DND-41 (cell line): Measurements from ENCODE around the gene ARL4A.

Experiments used
- ATAC-seq: fragments of 200-7000 bp; cut with Tn5 transposase; 3 replicates; pipeline ENCODE4 v1.9.1; 2021; ENCODE audit warnings: low read depth; ENCODE audit not compliant: insufficient read depth
- DNase-seq: peaks from one replicate; pipeline ENCODE4 v3.0.0-alpha.2; 2020
- H2AFZ ChIP-seq: 2 replicates; pipeline ENCODE4 v1.6.0; 2012; ENCODE audit warnings: low read depth, low read length
- H3K27ac ChIP-seq: 2 replicates; pipeline ENCODE4 v1.5.1; 2012; ENCODE audit warnings: low read length, inconsistent platforms
- H3K27me3 ChIP-seq: fragments of 200-600 bp; sonication (generic); 2 replicates; pipeline ENCODE4 v1.6.0; 2012; ENCODE audit warnings: low read length, mild to moderate bottlenecking, inconsistent platforms; ENCODE audit not compliant: insufficient read depth, poor library complexity
- H3K36me3 ChIP-seq: 2 replicates; pipeline ENCODE4 v1.5.1; 2012; ENCODE audit warnings: low read length, inconsistent platforms; ENCODE audit not compliant: insufficient read depth
- H3K4me1 ChIP-seq: 2 replicates; pipeline ENCODE4 v1.5.1; 2012; ENCODE audit warnings: mild to moderate bottlenecking, low read length; ENCODE audit not compliant: insufficient read depth
- H3K4me2 ChIP-seq: 2 replicates; pipeline ENCODE4 v1.6.0; 2012; ENCODE audit warnings: mild to moderate bottlenecking, moderate library complexity, low read length, inconsistent platforms; ENCODE audit not compliant: insufficient read depth
- H3K4me3 ChIP-seq, 2 experiments: fragments of 200-600 bp in 1 of 2; shearing (Covaris generic) in 1 of 2; 2 replicates each; pipeline ENCODE4 v1.5.1; 2012 to 2016; ENCODE audit warnings: inconsistent platforms in 2 of 2, low read length in 2 of 2, mild to moderate bottlenecking in 2 of 2, low read depth in 1 of 2, moderate library complexity in 1 of 2
- H3K79me2 ChIP-seq: 2 replicates; pipeline ENCODE4 v1.6.0; 2012; ENCODE audit warnings: low read length, inconsistent platforms; ENCODE audit not compliant: insufficient read depth
- H3K9ac ChIP-seq: 2 replicates; pipeline ENCODE4 v1.6.0; 2012; ENCODE audit warnings: low read depth, mild to moderate bottlenecking, inconsistent platforms, low read length, moderate library complexity
- H3K9me3 ChIP-seq: 2 replicates; pipeline ENCODE4 v1.5.1; 2012; ENCODE audit warnings: low read length, moderate library complexity, mild to moderate bottlenecking, inconsistent platforms; ENCODE audit not compliant: insufficient read depth, severe bottlenecking
- H4K20me1 ChIP-seq: 2 replicates; pipeline ENCODE4 v1.6.0; 2012; ENCODE audit warnings: low read length; ENCODE audit not compliant: insufficient read depth
- CTCF ChIP-seq: IDR thresholded peaks from 2 replicates; pipeline ENCODE4 v1.5.1; 2012; ENCODE audit warnings: borderline replicate concordance, low read length, moderate library complexity, mild to moderate bottlenecking; ENCODE audit not compliant: poor library complexity, severe bottlenecking; ENCODE audit errors: extremely low read depth
- EZH2 ChIP-seq: IDR thresholded peaks from 3 replicates; pipeline ENCODE4 v1.6.1; 2012; ENCODE audit warnings: borderline replicate concordance, low read depth, mild to moderate bottlenecking, moderate library complexity, low read length, inconsistent platforms; ENCODE audit not compliant: severe bottlenecking

Gene ARL4A

GRCh38 chr7:12640299-12641096 lies 46.9 kb upstream of the ARL4A start:
- H3K27ac ChIP-seq = no peak overlapping the region
- no peaks in the 10 kb centered on the region for H3K36me3 ChIP-seq
- H4K20me1 ChIP-seq = no peaks in the 10 kb centered on the region
- no peak overlapping the region for H3K4me2 ChIP-seq
- no peak for DNase-seq
- H3K79me2 ChIP-seq = no peaks in the 10 kb centered on the region
- no peaks in the 10 kb centered on the region for H3K27me3 ChIP-seq
- no peaks in the 10 kb centered on the region for H3K4me1 ChIP-seq
- H3K4me3 ChIP-seq = no peak overlapping the region
- H3K9ac ChIP-seq = no peak overlapping the region
- TF ChIP-seq CTCF (no peak), EZH2 (no peak)
- no peak for ATAC-seq
- H2AFZ ChIP-seq = no peak overlapping the region
- H3K9me3 ChIP-seq = no peaks in the 10 kb centered on the region

- TF ChIP-seq EZH2 (no peak), CTCF (no peak)
- H3K4me3 ChIP-seq = no peak overlapping the region
- H3K36me3 ChIP-seq = no peaks in the 10 kb centered on the region
- no peak for ATAC-seq
- DNase-seq = no peak
- no peak overlapping the region for H2AFZ ChIP-seq
- H3K9me3 ChIP-seq = no peaks in the 10 kb centered on the region
- H3K27me3 ChIP-seq = no peaks in the 10 kb centered on the region
- H4K20me1 ChIP-seq = no peaks in the 10 kb centered on the region
- H3K27ac ChIP-seq = no peak overlapping the region
- H3K79me2 ChIP-seq = no peaks in the 10 kb centered on the region
- no peak overlapping the region for H3K4me2 ChIP-seq
- H3K9ac ChIP-seq = no peak overlapping the region
- H3K4me1 ChIP-seq = no peaks in the 10 kb centered on the region
Observed at GRCh38 chr7:12641196-12641595, 46.2 kb upstream of the ARL4A start.

GRCh38 chr7:12642508-12642907 lies 44.9 kb upstream of the ARL4A start:
- no peak for DNase-seq
- no peak overlapping the region for H2AFZ ChIP-seq
- no peaks in the 10 kb centered on the region for H4K20me1 ChIP-seq
- H3K4me3 ChIP-seq = no peak overlapping the region
- H3K79me2 ChIP-seq = no peaks in the 10 kb centered on the region
- ATAC-seq = no peak
- no peaks in the 10 kb centered on the region for H3K27me3 ChIP-seq
- no peak overlapping the region for H3K4me2 ChIP-seq
- H3K9me3 ChIP-seq = no peaks in the 10 kb centered on the region
- no peak overlapping the region for H3K9ac ChIP-seq
- H3K27ac ChIP-seq = no peak overlapping the region
- TF ChIP-seq EZH2 = no peak
- no peak for TF ChIP-seq CTCF
- H3K36me3 ChIP-seq = no peaks in the 10 kb centered on the region
- H3K4me1 ChIP-seq = no peaks in the 10 kb centered on the region
